Measurements from ENCODE around the gene GRIN2A.

GRCh38 chr16:9840761-9841665 lies 341.2 kb downstream of the GRIN2A start:
- TF ChIP-seq CTCF (IDR thresholded peaks at IDR 0.05) (no peak), POLR2A (IDR thresholded peaks at IDR 0.05) (no peak)

All from body of pancreas (tissue), 4 donors.